GM23338 (cell line): ENCODE measurements around the gene USP7. TPM values are rescaled to one million over a fixed set of nuclear protein-coding genes. Genes with fewer than 3 reads are reported as not detected.

Source experiments
- ATAC-seq: fragments of 200-7000 bp; cut with Tn5 transposase; 3 replicates; pipeline ENCODE4 v1.9.1; 2020
- DNase-seq: peaks from one replicate; pipeline ENCODE4 v3.0.0-alpha.2; 2015; ENCODE audit warnings: low spot score
- H2AFZ ChIP-seq: fragments of 200-600 bp; sonication (generic); 2 replicates; pipeline ENCODE4 v1.8.0; 2016; ENCODE audit warnings: antibody characterized with exemption, mild to moderate bottlenecking, moderate library complexity
- H3F3A ChIP-seq: fragments of 200-600 bp; sonication (generic); replicated peaks from 2 replicates; pipeline ENCODE4 v1.8.0; 2017; ENCODE audit warnings: antibody characterized with exemption, mixed run types, low read depth
- H3K27ac ChIP-seq: fragments of 200-600 bp; sonication (generic); 2 replicates; pipeline ENCODE4 v1.6.1; 2016; ENCODE audit warnings: low read depth
- H3K27me3 ChIP-seq: fragments of 200-600 bp; sonication (generic); 2 replicates; pipeline ENCODE4 v1.8.0; 2016; ENCODE audit warnings: mild to moderate bottlenecking, mixed run types, moderate library complexity; ENCODE audit not compliant: insufficient read depth
- H3K36me3 ChIP-seq: fragments of 200-600 bp; sonication (generic); 2 replicates; pipeline ENCODE4 v1.8.0; 2016; ENCODE audit warnings: mild to moderate bottlenecking; ENCODE audit not compliant: insufficient read depth
- H3K4me1 ChIP-seq: fragments of 200-600 bp; sonication (generic); 2 replicates; pipeline ENCODE4 v1.8.0; 2016; ENCODE audit warnings: mild to moderate bottlenecking, moderate library complexity; ENCODE audit not compliant: insufficient read depth
- H3K4me2 ChIP-seq: fragments of 200-600 bp; sonication (generic); 2 replicates; pipeline ENCODE4 v1.7.1; 2017; ENCODE audit warnings: mixed run types
- H3K4me3 ChIP-seq: fragments of 200-600 bp; sonication (generic); 2 replicates; pipeline ENCODE4 v1.6.1; 2016; ENCODE audit warnings: mixed run types
- H3K79me2 ChIP-seq: fragments of 200-600 bp; sonication (generic); replicated peaks from 2 replicates; pipeline ENCODE4 v1.8.0; 2017; ENCODE audit warnings: mild to moderate bottlenecking; ENCODE audit not compliant: insufficient read depth
- H3K9me2 ChIP-seq: fragments of 200-600 bp; sonication (generic); 2 replicates; pipeline ENCODE4 v1.8.0; 2017; ENCODE audit not compliant: insufficient read depth
- H4K20me1 ChIP-seq: fragments of 200-600 bp; sonication (generic); replicated peaks from 2 replicates; pipeline ENCODE4 v1.8.0; 2017; ENCODE audit warnings: mild to moderate bottlenecking; ENCODE audit not compliant: insufficient read depth
- H3K27ac Mint-ChIP-seq: 2 replicates; pipeline ENCODE4 v1.8.0; 2020; ENCODE audit warnings: inconsistent platforms, mild to moderate bottlenecking, moderate library complexity, mixed read lengths
- H3K27me3 Mint-ChIP-seq: 3 replicates; pipeline ENCODE4 v1.8.0; 2022; ENCODE audit warnings: low read depth, mild to moderate bottlenecking, moderate library complexity, mixed read lengths, inconsistent platforms; ENCODE audit not compliant: insufficient read depth, poor library complexity
- H3K36me3 Mint-ChIP-seq: 3 replicates; pipeline ENCODE4 v1.8.0; 2021; ENCODE audit warnings: low read depth, mild to moderate bottlenecking, inconsistent platforms, moderate library complexity, mixed read lengths
- H3K4me1 Mint-ChIP-seq: 3 replicates; pipeline ENCODE4 v1.8.0; 2020; ENCODE audit warnings: mild to moderate bottlenecking, inconsistent platforms, mixed read lengths
- H3K4me3 Mint-ChIP-seq: 3 replicates; pipeline ENCODE4 v1.8.0; 2021; ENCODE audit warnings: moderate library complexity, mild to moderate bottlenecking, inconsistent platforms, mixed read lengths
- H3K9me3 Mint-ChIP-seq: 3 replicates; pipeline ENCODE4 v1.8.0; 2020; ENCODE audit warnings: moderate library complexity, mild to moderate bottlenecking, inconsistent platforms, mixed read lengths
- CREB1 ChIP-seq: fragments of 250-450 bp; sonication (Bioruptor Pico); IDR thresholded peaks from 2 replicates; pipeline ENCODE4 v1.5.0; 2020; ENCODE audit warnings: low read depth, mild to moderate bottlenecking, moderate library complexity
- EZH2 ChIP-seq: fragments of 200-600 bp; sonication (generic); IDR thresholded peaks from one replicate; pipeline ENCODE4 v1.8.0; 2017; ENCODE audit warnings: antibody characterized with exemption, mild to moderate bottlenecking, low read depth; ENCODE audit not compliant: unreplicated experiment
- EZH2phosphoT487 ChIP-seq: fragments of 200-600 bp; sonication (generic); IDR thresholded peaks from one replicate; pipeline ENCODE4 v1.8.1; 2018; ENCODE audit warnings: antibody characterized with exemption; ENCODE audit not compliant: unreplicated experiment
- JUNB ChIP-seq: IDR thresholded peaks from one replicate; pipeline ENCODE4 v1.6.1; 2016; ENCODE audit warnings: antibody characterized with exemption; ENCODE audit not compliant: unreplicated experiment
- NANOG ChIP-seq: IDR thresholded peaks from 2 replicates; pipeline ENCODE4 v1.6.1; 2016; ENCODE audit warnings: antibody characterized with exemption, borderline replicate concordance
- POLR2AphosphoS5 ChIP-seq: IDR thresholded peaks from 2 replicates; pipeline ENCODE4 v1.6.1; 2016; ENCODE audit warnings: antibody characterized with exemption, low read depth
- STAT1 ChIP-seq: IDR thresholded peaks from one replicate; pipeline ENCODE4 v1.6.1; 2016; ENCODE audit warnings: antibody characterized with exemption; ENCODE audit not compliant: unreplicated experiment
- ZNF114 ChIP-seq: fragments of 250-450 bp; sonication (Bioruptor Pico); IDR thresholded peaks from 2 replicates; pipeline ENCODE4 v1.5.0; 2020; ENCODE audit warnings: mild to moderate bottlenecking, moderate library complexity
- polyA plus RNA-seq: library from polyadenylated mRNA; unstranded; fragments of >200 nt; fragmentation: Nextera tagmentation; extraction: Ambion mirVana; gene quantifications from 2 replicates; pipeline ENCODE4 v1.2.1, GENCODE V29; 2016
- total RNA-seq: library from RNA; depleted of rRNA; stranded (reverse); fragments of >200 nt; shearing (Covaris generic); gene quantifications from 2 replicates; pipeline ENCODE4 v1.2.3, GENCODE V29; 2014
- TF ChIP-seq, protein P1 (sequence below): IDR thresholded peaks from 2 replicates; pipeline ENCODE4 v1.6.1; 2016; ENCODE audit warnings: antibody characterized with exemption
- TF ChIP-seq, protein P2 (sequence below): IDR thresholded peaks from one replicate; pipeline ENCODE4 v1.6.1; 2018; ENCODE audit warnings: antibody characterized with exemption; ENCODE audit not compliant: unreplicated experiment

The USP7 gene
- total and polyA plus RNA-seq, 2 experiments from 2014 or later, result 42.3 to 130 TPM

DNA sequence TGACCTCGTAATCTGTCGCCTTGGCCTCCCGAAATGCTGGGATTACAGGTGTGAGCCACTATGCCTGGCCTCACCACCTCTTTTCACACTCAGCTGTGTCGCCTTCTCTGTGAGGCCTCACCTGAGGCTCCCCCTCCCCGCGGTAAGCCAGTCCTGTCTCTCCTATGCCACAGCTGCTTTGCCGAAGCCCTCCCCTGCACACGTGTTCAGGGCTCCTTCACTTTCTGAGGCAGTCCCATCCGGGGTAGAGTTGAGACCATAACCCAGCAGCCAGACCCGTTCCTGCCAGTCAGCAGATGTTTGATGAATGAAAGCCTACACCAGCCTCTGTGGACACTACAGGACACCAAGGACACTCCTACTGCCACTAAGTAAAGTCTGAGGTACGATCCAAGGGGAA is 10.6 kb downstream of the USP7 start:
- TF ChIP-seq, protein P1, sequence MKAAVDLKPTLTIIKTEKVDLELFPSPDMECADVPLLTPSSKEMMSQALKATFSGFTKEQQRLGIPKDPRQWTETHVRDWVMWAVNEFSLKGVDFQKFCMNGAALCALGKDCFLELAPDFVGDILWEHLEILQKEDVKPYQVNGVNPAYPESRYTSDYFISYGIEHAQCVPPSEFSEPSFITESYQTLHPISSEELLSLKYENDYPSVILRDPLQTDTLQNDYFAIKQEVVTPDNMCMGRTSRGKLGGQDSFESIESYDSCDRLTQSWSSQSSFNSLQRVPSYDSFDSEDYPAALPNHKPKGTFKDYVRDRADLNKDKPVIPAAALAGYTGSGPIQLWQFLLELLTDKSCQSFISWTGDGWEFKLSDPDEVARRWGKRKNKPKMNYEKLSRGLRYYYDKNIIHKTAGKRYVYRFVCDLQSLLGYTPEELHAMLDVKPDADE, result no peak
- TF ChIP-seq STAT1, result no peak
- TF ChIP-seq CREB1 (CRISPR knock-in tag), result no peak
- Histone ChIP-seq H3K4me3 (no peak overlapping the region), H3K4me1 (peaks cover 54% of the 10 kb centered on the region), H3K27ac (no peak overlapping the region), H3K4me2 (no peak overlapping the region), H2AFZ (no peak overlapping the region), H3F3A (0 out of 2 replicates have a peak, but pooled peaks cover 3% of the 10 kb centered on the region), H4K20me1 (peaks cover 88% of the 10 kb centered on the region), H3K36me3 (no peaks in the 10 kb centered on the region), H3K9me2 (no peaks in the 10 kb centered on the region), H3K27me3 (no peaks in the 10 kb centered on the region), H3K79me2 (peaks cover 92% of the 10 kb centered on the region)
- Mint-ChIP-seq H3K4me3 (peak overlapping the region; percentile 11; the same call in 1 of the 3 replicates), H3K27me3 (peaks cover 22% of the 10 kb centered on the region), H3K36me3 (no peaks in the 10 kb centered on the region), H3K9me3 (no peaks in the 10 kb centered on the region), H3K27ac (peak overlapping the region; percentile 84), H3K4me1 (peaks cover 74% of the 10 kb centered on the region)
- DNase-seq (no peak), ATAC-seq (no peak)

DNA sequence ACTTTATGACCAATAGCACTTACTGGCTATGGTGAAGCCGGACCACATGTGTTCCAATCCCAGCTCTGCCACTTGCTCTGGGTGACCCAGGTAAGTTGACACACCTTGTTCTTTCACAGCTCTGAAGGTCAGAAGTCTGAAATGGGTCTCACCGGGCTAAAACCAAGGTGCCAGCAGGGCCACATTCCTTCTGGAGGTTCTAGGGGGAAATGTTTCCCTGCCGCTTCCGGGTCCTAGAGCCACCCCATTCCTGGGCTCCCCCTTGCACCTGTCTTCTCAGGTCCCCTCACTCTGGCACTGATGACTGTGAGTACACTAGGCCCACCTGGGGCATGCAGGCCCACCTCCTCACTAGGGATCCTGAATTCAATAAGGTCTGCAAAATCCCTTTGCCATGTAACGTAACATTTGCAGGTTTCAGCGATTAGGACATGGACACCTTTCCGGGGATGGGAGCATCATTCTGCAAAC is 11.4 kb downstream of the USP7 start:
- Mint-ChIP-seq H3K36me3 (no peaks in the 10 kb centered on the region), H3K4me3 (no peak overlapping the region), H3K27me3 (peaks cover 30% of the 10 kb centered on the region), H3K27ac (no peak overlapping the region), H3K9me3 (no peaks in the 10 kb centered on the region), H3K4me1 (peaks cover 75% of the 10 kb centered on the region)
- Histone ChIP-seq H3K27ac (no peak overlapping the region), H3K27me3 (no peaks in the 10 kb centered on the region), H3K79me2 (peaks cover 92% of the 10 kb centered on the region), H3F3A (0 out of 2 replicates have a peak, but pooled peaks cover 3% of the 10 kb centered on the region), H3K4me3 (no peak overlapping the region), H3K4me1 (peaks cover 55% of the 10 kb centered on the region), H3K9me2 (no peaks in the 10 kb centered on the region), H3K36me3 (no peaks in the 10 kb centered on the region), H4K20me1 (peaks cover 88% of the 10 kb centered on the region), H2AFZ (no peak overlapping the region), H3K4me2 (peak overlapping the region; percentile 68; the same call in 1 of the 2 replicates)
- ATAC-seq, result no peak
- DNase-seq, result no peak
- TF ChIP-seq, protein P1, result no peak
- TF ChIP-seq NANOG, result no peak
- TF ChIP-seq, protein P2, sequence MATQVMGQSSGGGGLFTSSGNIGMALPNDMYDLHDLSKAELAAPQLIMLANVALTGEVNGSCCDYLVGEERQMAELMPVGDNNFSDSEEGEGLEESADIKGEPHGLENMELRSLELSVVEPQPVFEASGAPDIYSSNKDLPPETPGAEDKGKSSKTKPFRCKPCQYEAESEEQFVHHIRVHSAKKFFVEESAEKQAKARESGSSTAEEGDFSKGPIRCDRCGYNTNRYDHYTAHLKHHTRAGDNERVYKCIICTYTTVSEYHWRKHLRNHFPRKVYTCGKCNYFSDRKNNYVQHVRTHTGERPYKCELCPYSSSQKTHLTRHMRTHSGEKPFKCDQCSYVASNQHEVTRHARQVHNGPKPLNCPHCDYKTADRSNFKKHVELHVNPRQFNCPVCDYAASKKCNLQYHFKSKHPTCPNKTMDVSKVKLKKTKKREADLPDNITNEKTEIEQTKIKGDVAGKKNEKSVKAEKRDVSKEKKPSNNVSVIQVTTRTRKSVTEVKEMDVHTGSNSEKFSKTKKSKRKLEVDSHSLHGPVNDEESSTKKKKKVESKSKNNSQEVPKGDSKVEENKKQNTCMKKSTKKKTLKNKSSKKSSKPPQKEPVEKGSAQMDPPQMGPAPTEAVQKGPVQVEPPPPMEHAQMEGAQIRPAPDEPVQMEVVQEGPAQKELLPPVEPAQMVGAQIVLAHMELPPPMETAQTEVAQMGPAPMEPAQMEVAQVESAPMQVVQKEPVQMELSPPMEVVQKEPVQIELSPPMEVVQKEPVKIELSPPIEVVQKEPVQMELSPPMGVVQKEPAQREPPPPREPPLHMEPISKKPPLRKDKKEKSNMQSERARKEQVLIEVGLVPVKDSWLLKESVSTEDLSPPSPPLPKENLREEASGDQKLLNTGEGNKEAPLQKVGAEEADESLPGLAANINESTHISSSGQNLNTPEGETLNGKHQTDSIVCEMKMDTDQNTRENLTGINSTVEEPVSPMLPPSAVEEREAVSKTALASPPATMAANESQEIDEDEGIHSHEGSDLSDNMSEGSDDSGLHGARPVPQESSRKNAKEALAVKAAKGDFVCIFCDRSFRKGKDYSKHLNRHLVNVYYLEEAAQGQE, result no peak
- TF ChIP-seq EZH2, result no peak
- no peak for TF ChIP-seq POLR2AphosphoS5
- TF ChIP-seq ZNF114, result no peak
- TF ChIP-seq JUNB, result no peak
- no peak for TF ChIP-seq STAT1
- no peak for TF ChIP-seq EZH2phosphoT487
